Esophagus squamous epithelium (tissue), 4 donors: ENCODE data around the gene GALNT14.

ENCODE experiments used
- CTCF ChIP-seq, 6 experiments: fragments of 450-650 bp in 4 of 6; fragments of 200-600 bp in 2 of 6; sonication (generic) in 2 of 6; IDR thresholded peaks; one replicate each; pipeline ENCODE4 v1.5.1; 2016 to 2019; ENCODE audit warnings: antibody characterized with exemption in 6 of 6, mild to moderate bottlenecking in 4 of 6, moderate library complexity in 4 of 6
- POLR2A ChIP-seq, 4 donors: fragments of 450-650 bp; IDR thresholded peaks; one replicate each; pipeline ENCODE4 v1.6.1; 2017; ENCODE audit warnings: antibody characterized with exemption in 4 of 4, mild to moderate bottlenecking in 4 of 4, moderate library complexity in 3 of 4

DNA sequence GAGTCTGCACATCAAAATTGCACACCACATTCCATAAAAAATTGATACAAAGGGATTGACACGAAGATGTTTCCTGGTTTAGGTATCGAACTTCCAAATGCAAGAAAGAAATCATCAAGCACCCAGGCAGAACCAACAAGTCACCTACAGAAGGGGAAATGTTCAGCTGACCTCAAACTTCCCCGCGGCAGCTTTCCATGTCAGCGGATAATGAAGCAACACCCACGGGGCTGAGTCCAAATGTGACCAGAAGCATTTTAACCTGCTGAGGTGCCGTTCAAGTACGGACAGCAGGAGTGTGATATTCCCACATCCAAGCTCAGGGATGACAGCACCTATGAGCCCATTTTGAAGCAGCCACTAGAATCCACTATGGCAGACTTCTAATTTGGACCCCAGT lies 124.9 kb downstream of the GALNT14 start:
- TF ChIP-seq CTCF (IDR thresholded peaks at IDR 0.05) (no peak), POLR2A (IDR thresholded peaks at IDR 0.05) (no peak)
